Fibroblast of villous mesenchyme (primary cell): ENCODE data around the gene TAF11L10. TPM values are rescaled to one million over a fixed set of nuclear protein-coding genes. Genes with fewer than 3 reads are reported as not detected.
"Not testable (repeated sequence)": the region's sequence is repeated elsewhere in the genome, so short reads cannot be mapped to it uniquely, and the experiment has no call there.

Experiments used
- DNase-seq: peaks from one replicate; pipeline ENCODE4 v3.0.0-alpha.2; 2010; ENCODE audit warnings: low read depth
- H3K4me3 ChIP-seq: 2 replicates; pipeline ENCODE4 v1.5.1; 2011; ENCODE audit warnings: low read depth, mild to moderate bottlenecking, low read length
- CTCF ChIP-seq: IDR thresholded peaks from 2 replicates; pipeline ENCODE4 v1.5.1; 2012; ENCODE audit warnings: low read depth, mild to moderate bottlenecking, low read length; ENCODE audit not compliant: insufficient read depth
- small RNA-seq: library from RNA; depleted of rRNA; stranded (forward); fragments of <200 nt; gene quantifications from one replicate; pipeline ENCODE3, GENCODE V24; 2012
- total RNA-seq: library from RNA; depleted of rRNA; stranded (reverse); fragments of >200 nt; gene quantifications from 2 replicates; pipeline ENCODE4 v1.2.3, GENCODE V29; 2012

TAF11L10 gene
- total RNA-seq, 1 donor: not detected

DNA sequence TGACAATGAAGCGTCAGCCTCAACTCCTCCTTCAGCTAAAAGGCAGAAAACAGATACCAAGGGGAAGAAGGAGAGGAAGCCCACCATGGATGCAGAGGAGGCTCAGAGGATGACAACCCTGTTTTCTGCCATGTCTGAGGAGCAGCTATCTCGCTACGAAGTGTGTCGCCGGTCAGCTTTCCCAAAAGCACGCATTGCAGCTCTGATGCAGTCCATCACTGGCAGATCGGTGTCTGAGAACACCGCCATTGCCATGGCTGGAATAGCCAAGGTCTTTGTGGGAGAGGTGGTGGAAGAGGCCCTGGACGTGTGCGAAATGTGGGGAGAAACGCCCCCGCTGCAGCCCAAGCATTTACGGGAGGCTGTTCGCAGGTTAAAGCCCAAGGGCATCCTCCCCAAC lies 7.3 kb upstream of the TAF11L10 start:
- no peak for DNase-seq
- no peak overlapping the region for H3K4me3 ChIP-seq
- TF ChIP-seq CTCF: no peak

DNA sequence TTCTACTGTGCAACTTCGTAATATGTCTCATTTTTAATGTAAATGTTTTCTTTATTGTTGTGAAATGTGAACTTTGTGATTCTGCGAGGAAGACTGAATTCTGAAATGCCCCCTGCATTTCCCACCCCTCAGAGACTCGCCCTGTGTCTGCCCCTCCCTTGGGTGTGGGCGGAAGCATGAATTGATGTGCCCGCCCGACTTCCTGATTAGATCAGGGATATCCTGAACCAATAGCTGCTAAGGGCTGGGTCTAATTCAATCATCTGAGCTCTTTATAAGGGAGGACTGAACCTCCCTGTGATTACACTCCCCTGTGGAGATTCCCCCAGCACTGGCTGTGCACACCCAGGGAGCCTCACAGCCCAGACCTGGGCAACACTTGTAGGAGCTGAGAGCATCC lies 6.3 kb upstream of the TAF11L10 start, which contains the start of gene TAF11L11:
TSS of gene TAF11L11 (plus strand) at position 304 of the 400 bp plus-strand sequence.
- not testable (repeated sequence) for DNase-seq, H3K4me3 ChIP-seq

DNA sequence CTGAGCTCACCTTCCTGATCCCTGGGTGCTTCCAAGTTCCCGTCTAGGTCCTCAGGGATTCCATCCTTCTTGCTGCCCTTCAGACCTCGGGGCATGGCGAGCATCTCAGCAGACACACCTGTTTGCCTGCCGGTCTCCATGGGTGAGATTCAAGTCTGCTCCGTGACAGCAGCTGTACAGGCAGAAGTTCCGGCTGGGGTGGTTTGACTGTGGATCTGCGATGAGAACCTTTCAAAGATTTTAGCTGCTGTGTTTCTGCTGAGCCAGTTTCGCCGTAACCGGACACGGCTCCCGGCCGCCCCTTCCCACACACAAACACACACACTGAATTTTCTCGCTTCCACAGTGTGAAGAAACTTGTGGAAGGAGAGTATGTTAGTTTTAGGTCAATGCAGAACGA lies 3.4 kb downstream of the TAF11L10 start, which contains the start of gene TAF11L9:
TSS of gene TAF11L9 (minus strand) at position 140 of the 400 bp plus-strand sequence.
- not testable (repeated sequence) for DNase-seq, H3K4me3 ChIP-seq

- DNase-seq, H3K4me3 ChIP-seq: not testable (repeated sequence)
Measured at GRCh38 chr5:17590860-17591259, 6.8 kb downstream of the TAF11L10 start, which contains the start of gene TAF11L8. Gene TAF11L8 (minus strand): TSS chr5:17590960.

DNA sequence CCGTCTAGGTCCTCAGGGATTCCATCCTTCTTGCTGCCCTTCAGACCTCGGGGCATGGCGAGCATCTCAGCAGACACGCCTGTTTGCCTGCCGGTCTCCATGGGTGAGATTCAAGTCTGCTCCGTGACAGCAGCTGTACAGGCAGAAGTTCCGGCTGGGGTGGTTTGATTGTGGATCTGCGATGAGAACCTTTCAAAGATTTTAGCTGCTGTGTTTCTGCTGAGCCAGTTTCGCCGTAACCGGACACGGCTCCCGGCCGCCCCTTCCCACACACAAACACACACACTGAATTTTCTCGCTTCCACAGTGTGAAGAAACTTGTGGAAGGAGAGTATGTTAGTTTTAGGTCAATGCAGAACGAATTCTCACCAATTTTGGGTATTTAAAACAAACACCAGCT lies 12.0 kb downstream of the TAF11L10 start, which contains the start of gene TAF11L7:
TSS of gene TAF11L7 (minus strand) at position 101 of the 400 bp plus-strand sequence.
- DNase-seq, H3K4me3 ChIP-seq: not testable (repeated sequence)

Small RNAs within 50 kb of the gene (small RNA-seq; reads per million reads assigned to genes)
- gene AC233724.1 (not detected), gene AC233724.3 (not detected), gene AC233724.4 (not detected), gene AC233724.6 (not detected), gene AC233724.7 (not detected)

Other genes with a start within 250 kb of the TAF11L10 start
- not detected in 2 replicates for gene TAF11L2, start 99.6 kb downstream of the TAF11L10 start, total RNA-seq
- gene TAF11L3, start 79.5 kb downstream of the TAF11L10 start, total RNA-seq: not detected in 2 replicates
- not detected in 2 replicates for gene TAF11L4, start 76.0 kb downstream of the TAF11L10 start, total RNA-seq
- gene TAF11L5, start 72.6 kb downstream of the TAF11L10 start, total RNA-seq: not detected in 2 replicates
- gene TAF11L6, start 69.2 kb downstream of the TAF11L10 start, total RNA-seq: not detected in 2 replicates
- gene TAF11L7, start 12.1 kb downstream of the TAF11L10 start, total RNA-seq: not detected in 2 replicates
- not detected in 2 replicates for gene TAF11L8, start 6.9 kb downstream of the TAF11L10 start, total RNA-seq
- gene TAF11L9, start 3.4 kb downstream of the TAF11L10 start, total RNA-seq: not detected in 2 replicates
- gene TAF11L11, start 6.4 kb upstream of the TAF11L10 start, total RNA-seq: not detected in 2 replicates
- not detected in 2 replicates for gene TAF11L12, start 12.6 kb upstream of the TAF11L10 start, total RNA-seq
- not detected in 2 replicates for gene TAF11L13, start 34.3 kb upstream of the TAF11L10 start, total RNA-seq
- gene TAF11L14, start 36.6 kb upstream of the TAF11L10 start, total RNA-seq: not detected in 2 replicates